ENCODE results near the gene STRADA.

Gene STRADA

GRCh38 chr17:63653050-63653449, 88.5 kb downstream of the STRADA start:
- ATAC-seq: no peak
- TF ChIP-seq ZFP3 (CRISPR knock-in tag; IDR thresholded peaks at IDR 0.05) (no peak), CREB5 (CRISPR knock-in tag; IDR thresholded peaks at IDR 0.05; ENCODE audit: low read depth) (no peak), GLIS3 (CRISPR knock-in tag; IDR thresholded peaks at IDR 0.05) (no peak), TCF4 (CRISPR knock-in tag; IDR thresholded peaks at IDR 0.05; ENCODE audit: borderline replicate concordance) (no peak), ZC3H10 (CRISPR knock-in tag; IDR thresholded peaks at IDR 0.05) (no peak), PPARA (CRISPR knock-in tag; IDR thresholded peaks at IDR 0.05; ENCODE audit: borderline replicate concordance) (no peak), ZNF8 (CRISPR knock-in tag; IDR thresholded peaks at IDR 0.05) (no peak), TSHZ2 (CRISPR knock-in tag; IDR thresholded peaks at IDR 0.05) (no peak), RARB (CRISPR knock-in tag; IDR thresholded peaks at IDR 0.05) (no peak), CSRNP3 (CRISPR knock-in tag; IDR thresholded peaks at IDR 0.05) (no peak), PATZ1 (CRISPR knock-in tag; IDR thresholded peaks at IDR 0.05; ENCODE audit: borderline replicate concordance) (no peak), POU6F1 (CRISPR knock-in tag; IDR thresholded peaks at IDR 0.05; ENCODE audit: borderline replicate concordance, low read depth) (no peak), ESRRG (CRISPR knock-in tag; IDR thresholded peaks at IDR 0.05) (no peak)

Data from SK-N-SH treated with all-trans-retinoic acid at 6 μM for 48 hours (cell line).